ENCODE data around the gene RNF31. TPM values are rescaled to one million over a fixed set of nuclear protein-coding genes. Genes with fewer than 3 reads are reported as not detected.

RNF31 gene
- total and polyA plus RNA-seq, 2 of the 13 experiments (the other 11 are each of a cell fraction or from before 2014, with no cell fraction given): 48.2 to 86.8 TPM

DNA sequence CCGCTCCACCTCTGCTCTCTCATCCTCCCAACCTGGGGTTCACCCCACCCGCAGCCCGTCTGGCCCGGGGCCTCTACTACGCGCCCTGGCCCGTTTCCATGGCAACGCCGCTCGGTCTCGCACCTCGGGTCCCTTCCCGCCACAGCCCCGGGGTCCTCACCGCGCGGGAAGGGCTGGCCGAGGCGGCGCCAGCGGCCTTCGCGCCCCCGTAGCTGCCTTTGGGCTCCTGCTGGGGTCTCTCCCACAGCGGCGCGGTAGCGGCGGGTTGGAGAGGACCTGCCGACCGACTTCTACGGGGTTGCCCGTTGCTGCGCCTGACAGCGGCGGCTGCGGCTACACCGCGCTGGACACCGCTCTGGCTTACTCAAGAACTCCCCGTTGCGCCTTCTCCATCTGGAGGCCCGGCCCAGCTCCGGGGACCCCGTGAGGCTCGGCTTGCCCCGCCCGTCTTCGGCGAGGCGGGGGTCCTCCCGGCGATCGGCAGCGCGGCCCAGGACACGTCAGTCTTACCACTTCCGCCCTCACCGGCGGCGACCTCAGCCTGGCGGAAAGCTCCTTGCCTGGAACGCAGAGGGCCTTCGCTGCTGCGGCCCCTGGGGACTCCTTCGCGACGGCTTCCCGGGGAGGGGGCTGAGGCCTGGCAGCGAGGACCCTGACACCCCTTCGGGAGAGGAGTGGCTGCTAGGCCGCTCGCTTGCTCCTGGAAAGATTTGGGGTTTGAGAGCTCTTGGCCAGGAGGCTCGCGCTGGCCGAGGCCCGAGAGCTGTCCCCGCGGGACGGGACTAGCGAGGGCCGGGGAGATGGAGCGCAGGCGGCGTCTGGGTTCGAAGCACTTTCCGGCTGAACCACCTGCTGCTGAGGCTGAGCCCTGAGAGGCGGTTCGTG is 48.1 kb downstream of the RNF31 start, which contains the start of gene TM9SF1 (continued):
- TF ChIP-seq CEBPB (IDR thresholded peaks at IDR 0.05; ENCODE audit: borderline replicate concordance, low read depth, low read length) (no peak), ZNF547 (CRISPR knock-in tag; IDR thresholded peaks at IDR 0.05) (peak; percentile 100), ZMAT3 (CRISPR knock-in tag; conservative IDR thresholded peaks at IDR 0.05) (peak; percentile 100), ZBTB21 (CRISPR knock-in tag; IDR thresholded peaks at IDR 0.05) (0 out of 2 replicates have a peak, but pooled peaks have one; percentile 64), ZFP90 (CRISPR knock-in tag; IDR thresholded peaks at IDR 0.05; ENCODE audit: borderline replicate concordance) (peak; percentile 94), SALL2 (CRISPR knock-in tag; IDR thresholded peaks at IDR 0.05) (peak; percentile 97), RARA (CRISPR knock-in tag; IDR thresholded peaks at IDR 0.05) (peak; percentile 54; the same call in 1 of the 2 replicates), HOXA9 (CRISPR knock-in tag; IDR thresholded peaks at IDR 0.05; ENCODE audit: borderline replicate concordance) (no peak), SNAPC2 (CRISPR knock-in tag; IDR thresholded peaks at IDR 0.05) (peak; percentile 99), MAF1 (CRISPR knock-in tag; IDR thresholded peaks at IDR 0.05; ENCODE audit: borderline replicate concordance) (peak; percentile 90), ZSCAN12 (CRISPR knock-in tag; IDR thresholded peaks at IDR 0.05) (peak; percentile 98), ZKSCAN5 (CRISPR knock-in tag; IDR thresholded peaks at IDR 0.05) (peak; percentile 78; the same call in 1 of the 2 replicates), SALL1 (CRISPR knock-in tag; IDR thresholded peaks at IDR 0.05) (peak; percentile 92), AHR (CRISPR knock-in tag; IDR thresholded peaks at IDR 0.05) (no peak; the same call in none of the 2 replicates), ZSCAN22 (CRISPR knock-in tag; IDR thresholded peaks at IDR 0.05) (peak; percentile 89), KMT2B (CRISPR knock-in tag; IDR thresholded peaks at IDR 0.05) (peak; percentile 100), EP300 (IDR thresholded peaks at IDR 0.05; ENCODE audit: low read depth in 2 of 2, low read length in 2 of 2) (peak; percentile 7 to 39; a peak in 1 of 4 replicates), EP300 (CRISPR knock-in tag; IDR thresholded peaks at IDR 0.05; ENCODE audit: borderline replicate concordance) (peak; percentile 59; the same call in 1 of the 2 replicates), ATF1 (CRISPR knock-in tag; IDR thresholded peaks at IDR 0.05) (no peak), ZNF530 (CRISPR knock-in tag; IDR thresholded peaks at IDR 0.05; ENCODE audit: low read depth) (no peak), ARHGAP35 (CRISPR knock-in tag; IDR thresholded peaks at IDR 0.05; ENCODE audit: borderline replicate concordance) (peak; percentile 99), EEA1 (CRISPR knock-in tag; IDR thresholded peaks at IDR 0.05; ENCODE audit: borderline replicate concordance) (peak; percentile 99), MYC (CRISPR knock-in tag; IDR thresholded peaks at IDR 0.05; ENCODE audit: borderline replicate concordance) (peak; percentile 98)
- TF ChIP-seq, protein P1, sequence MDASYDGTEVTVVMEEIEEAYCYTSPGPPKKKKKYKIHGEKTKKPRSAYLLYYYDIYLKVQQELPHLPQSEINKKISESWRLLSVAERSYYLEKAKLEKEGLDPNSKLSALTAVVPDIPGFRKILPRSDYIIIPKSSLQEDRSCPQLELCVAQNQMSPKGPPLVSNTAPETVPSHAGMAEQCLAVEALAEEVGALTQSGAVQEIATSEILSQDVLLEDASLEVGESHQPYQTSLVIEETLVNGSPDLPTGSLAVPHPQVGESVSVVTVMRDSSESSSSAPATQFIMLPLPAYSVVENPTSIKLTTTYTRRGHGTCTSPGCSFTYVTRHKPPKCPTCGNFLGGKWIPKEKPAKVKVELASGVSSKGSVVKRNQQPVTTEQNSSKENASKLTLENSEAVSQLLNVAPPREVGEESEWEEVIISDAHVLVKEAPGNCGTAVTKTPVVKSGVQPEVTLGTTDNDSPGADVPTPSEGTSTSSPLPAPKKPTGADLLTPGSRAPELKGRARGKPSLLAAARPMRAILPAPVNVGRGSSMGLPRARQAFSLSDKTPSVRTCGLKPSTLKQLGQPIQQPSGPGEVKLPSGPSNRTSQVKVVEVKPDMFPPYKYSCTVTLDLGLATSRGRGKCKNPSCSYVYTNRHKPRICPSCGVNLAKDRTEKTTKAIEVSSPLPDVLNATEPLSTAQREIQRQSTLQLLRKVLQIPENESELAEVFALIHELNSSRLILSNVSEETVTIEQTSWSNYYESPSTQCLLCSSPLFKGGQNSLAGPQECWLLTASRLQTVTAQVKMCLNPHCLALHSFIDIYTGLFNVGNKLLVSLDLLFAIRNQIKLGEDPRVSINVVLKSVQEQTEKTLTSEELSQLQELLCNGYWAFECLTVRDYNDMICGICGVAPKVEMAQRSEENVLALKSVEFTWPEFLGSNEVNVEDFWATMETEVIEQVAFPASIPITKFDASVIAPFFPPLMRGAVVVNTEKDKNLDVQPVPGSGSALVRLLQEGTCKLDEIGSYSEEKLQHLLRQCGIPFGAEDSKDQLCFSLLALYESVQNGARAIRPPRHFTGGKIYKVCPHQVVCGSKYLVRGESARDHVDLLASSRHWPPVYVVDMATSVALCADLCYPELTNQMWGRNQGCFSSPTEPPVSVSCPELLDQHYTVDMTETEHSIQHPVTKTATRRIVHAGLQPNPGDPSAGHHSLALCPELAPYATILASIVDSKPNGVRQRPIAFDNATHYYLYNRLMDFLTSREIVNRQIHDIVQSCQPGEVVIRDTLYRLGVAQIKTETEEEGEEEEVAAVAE (CRISPR knock-in tag; IDR thresholded peaks at IDR 0.05; ENCODE audit: borderline replicate concordance): peak; percentile 97
- TF ChIP-seq, protein P2, sequence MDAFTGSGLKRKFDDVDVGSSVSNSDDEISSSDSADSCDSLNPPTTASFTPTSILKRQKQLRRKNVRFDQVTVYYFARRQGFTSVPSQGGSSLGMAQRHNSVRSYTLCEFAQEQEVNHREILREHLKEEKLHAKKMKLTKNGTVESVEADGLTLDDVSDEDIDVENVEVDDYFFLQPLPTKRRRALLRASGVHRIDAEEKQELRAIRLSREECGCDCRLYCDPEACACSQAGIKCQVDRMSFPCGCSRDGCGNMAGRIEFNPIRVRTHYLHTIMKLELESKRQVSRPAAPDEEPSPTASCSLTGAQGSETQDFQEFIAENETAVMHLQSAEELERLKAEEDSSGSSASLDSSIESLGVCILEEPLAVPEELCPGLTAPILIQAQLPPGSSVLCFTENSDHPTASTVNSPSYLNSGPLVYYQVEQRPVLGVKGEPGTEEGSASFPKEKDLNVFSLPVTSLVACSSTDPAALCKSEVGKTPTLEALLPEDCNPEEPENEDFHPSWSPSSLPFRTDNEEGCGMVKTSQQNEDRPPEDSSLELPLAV (CRISPR knock-in tag; conservative IDR thresholded peaks at IDR 0.05; ENCODE audit: low read depth): no peak

Data from HepG2 (cell line).